Heart left ventricle (tissue), 13 donors: Measurements from ENCODE around the gene CYP3A4.

Experiments used
- POLR2A ChIP-seq, 2 donors: fragments of 450-650 bp; IDR thresholded peaks; one replicate each; pipeline ENCODE4 v1.6.1; 2017; ENCODE audit warnings: antibody characterized with exemption in 2 of 2, mild to moderate bottlenecking in 2 of 2, moderate library complexity in 2 of 2
- TF ChIP-seq, protein P1 (sequence below), 12 donors: fragments of 200-600 bp; sonication (generic) in 4 of 12; IDR thresholded peaks; one replicate each; pipeline versions ENCODE4 v1.5.0 to v1.8.0; 2018 to 2022; ENCODE audit warnings: antibody characterized with exemption in 12 of 12, mild to moderate bottlenecking in 5 of 12
- donor health status: ischemic (EF 13 %, LVEDD 7.1; RV severe dilation, severe dysfunction).
- donor health status: DM: no; HTN: yes; CAD: no.
- donor health status: DM: no; HTN: no; CAD: no.
- donor health status: ischemic (EF 25% LVEDD 6.9; RV normal size, moderate dysfunction).
- donor health status: ischemic (EF 25% LVEDD 5.7; RV mildly dilated, moderate dysfunction).
- donor health status: ischemic (EF 35%, LVEDD 5.7; RV mildly dilated, moderate dysfunction).
- donor health status: nonischemic (EF 11% LVEDD 7.7; RV severe dilation, severe dysfunction).
- donor health status: DM: yes; HTN: yes; CAD: no.
- donor health status: PGD.
- donor health status: ischemic (EF 29% LVEDD 5.4; RV normal size, mild dysfunction).
- donor health status: nonischemic (EF 23%, LVEDD 6.1; RV moderate dilation, normal function).

DNA sequence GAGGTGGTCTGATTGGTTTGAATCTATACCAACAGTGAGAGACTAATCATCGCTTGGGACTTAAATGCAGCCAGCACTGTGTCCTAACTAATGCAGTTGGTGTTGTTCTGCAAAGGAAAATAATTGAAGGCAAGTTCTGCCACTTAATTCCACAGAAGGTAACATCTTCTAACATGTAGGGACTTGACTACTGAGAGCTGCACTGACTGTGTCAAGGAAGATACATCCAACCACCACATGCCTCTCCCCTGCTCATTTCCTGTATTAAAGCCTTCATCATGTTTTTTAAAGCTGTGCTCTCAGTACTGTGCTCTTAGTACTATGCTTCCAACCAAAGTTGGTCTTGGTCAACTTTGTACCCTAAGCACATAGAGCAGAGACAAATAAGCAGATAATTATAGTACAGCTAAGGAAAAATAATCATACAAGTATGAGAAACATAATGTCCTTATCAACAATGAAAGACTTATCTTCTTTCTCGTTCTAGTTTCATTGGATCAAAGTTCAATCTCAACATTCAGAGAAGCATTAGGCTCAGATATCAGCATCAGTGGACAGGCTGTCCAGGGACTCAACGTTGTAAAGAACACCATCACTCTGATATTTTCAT lies 2.8 kb upstream of the CYP3A4 start:
- TF ChIP-seq, protein P1, sequence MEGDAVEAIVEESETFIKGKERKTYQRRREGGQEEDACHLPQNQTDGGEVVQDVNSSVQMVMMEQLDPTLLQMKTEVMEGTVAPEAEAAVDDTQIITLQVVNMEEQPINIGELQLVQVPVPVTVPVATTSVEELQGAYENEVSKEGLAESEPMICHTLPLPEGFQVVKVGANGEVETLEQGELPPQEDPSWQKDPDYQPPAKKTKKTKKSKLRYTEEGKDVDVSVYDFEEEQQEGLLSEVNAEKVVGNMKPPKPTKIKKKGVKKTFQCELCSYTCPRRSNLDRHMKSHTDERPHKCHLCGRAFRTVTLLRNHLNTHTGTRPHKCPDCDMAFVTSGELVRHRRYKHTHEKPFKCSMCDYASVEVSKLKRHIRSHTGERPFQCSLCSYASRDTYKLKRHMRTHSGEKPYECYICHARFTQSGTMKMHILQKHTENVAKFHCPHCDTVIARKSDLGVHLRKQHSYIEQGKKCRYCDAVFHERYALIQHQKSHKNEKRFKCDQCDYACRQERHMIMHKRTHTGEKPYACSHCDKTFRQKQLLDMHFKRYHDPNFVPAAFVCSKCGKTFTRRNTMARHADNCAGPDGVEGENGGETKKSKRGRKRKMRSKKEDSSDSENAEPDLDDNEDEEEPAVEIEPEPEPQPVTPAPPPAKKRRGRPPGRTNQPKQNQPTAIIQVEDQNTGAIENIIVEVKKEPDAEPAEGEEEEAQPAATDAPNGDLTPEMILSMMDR (IDR thresholded peaks at IDR 0.05): no peak
- no peak for TF ChIP-seq POLR2A (IDR thresholded peaks at IDR 0.05)
